ENCODE measurements around the gene KIF6. TPM values are rescaled to one million over a fixed set of nuclear protein-coding genes. Genes with fewer than 3 reads are reported as not detected.
"Not testable (repeated sequence)": the region's sequence is repeated elsewhere in the genome, so short reads cannot be mapped to it uniquely, and the experiment has no call there.

The KIF6 gene
- total and polyA plus RNA-seq, 2 of the 8 experiments (the other 6 are each of a cell fraction or from before 2014, with no cell fraction given), result 0.53 to 0.65 TPM

DNA sequence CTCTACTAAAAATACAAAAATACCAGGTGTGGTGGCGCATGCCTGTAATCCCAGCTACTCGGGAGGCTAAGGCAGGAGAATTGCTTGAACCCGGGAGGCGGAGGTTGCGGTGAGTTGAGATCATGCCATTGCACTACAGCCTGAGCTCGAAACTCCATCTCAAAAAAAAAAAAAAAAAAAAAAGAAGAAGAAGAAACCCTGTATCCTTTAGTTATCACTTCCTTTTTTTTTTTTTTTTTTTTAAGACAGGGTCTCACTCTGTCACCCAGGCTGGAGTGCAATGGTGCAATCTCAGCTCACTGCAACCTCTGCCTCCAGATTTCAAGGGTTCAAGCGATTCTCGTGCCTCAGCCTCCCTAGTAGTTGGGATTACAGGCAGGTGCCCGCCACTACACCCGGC is 438.6 kb downstream of the KIF6 start:
- 90% methylated on average over 8 of the region's 10 CpGs; no CpG with 5 or more reads in 1 of the 2 experiments for WGBS, 2 experiments (ENCODE audit: extremely low coverage in 1 of 2, insufficient coverage in 1 of 2, insufficient read length in 1 of 2, insufficient replicate concordance in 2 of 2, low coverage in 1 of 2, low lambda C conversion rate in 2 of 2, missing lambda C conversion rate in 1 of 2)
- H2BK15ac ChIP-seq (ENCODE audit: low read length); H3K23me2 ChIP-seq (ENCODE audit: low read depth, low read length); H4K5ac ChIP-seq (ENCODE audit: insufficient read length, low read depth, low read length); H3K18ac ChIP-seq (ENCODE audit: extremely low read depth, low read length); H3K36me3 ChIP-seq (ENCODE audit: control insufficient read depth in 2 of 4, insufficient read depth in 4 of 4, low read length in 3 of 4); H3K14ac ChIP-seq (ENCODE audit: insufficient read length); H3K4me3 ChIP-seq (ENCODE audit: extremely low read depth in 1 of 4, insufficient read depth in 2 of 4, low read depth in 3 of 4, low read length in 4 of 4); H3K27me3 ChIP-seq (replicated peaks in 1 of 4; ENCODE audit: control insufficient read depth in 3 of 4, extremely low read depth in 1 of 4, insufficient read depth in 3 of 4, low read length in 3 of 4); H3K79me1 ChIP-seq (ENCODE audit: low read depth, low read length); H2BK5ac ChIP-seq (ENCODE audit: low read depth, low read length); H3K9ac ChIP-seq (replicated peaks in 1 of 4; ENCODE audit: extremely low read depth in 1 of 4, low read depth in 3 of 4, low read length in 3 of 4); H4K20me1 ChIP-seq (replicated peaks in 1 of 2; ENCODE audit: control insufficient read depth in 1 of 2, insufficient read depth in 2 of 2, low read length in 2 of 2); FAIRE-seq; H2AK5ac ChIP-seq (ENCODE audit: low read depth, low read length); H3K4me1 ChIP-seq (replicated peaks in 1 of 4; ENCODE audit: control insufficient read depth in 3 of 4, insufficient read depth in 4 of 4, low read length in 3 of 4); H3K4ac ChIP-seq (replicated peaks; ENCODE audit: insufficient read length, low read depth, low read length); H3K79me2 ChIP-seq (ENCODE audit: control insufficient read depth in 1 of 2, insufficient read depth in 2 of 2, low read length in 2 of 2); H3K56ac ChIP-seq (replicated peaks; ENCODE audit: insufficient read length, low read depth, low read length); H2BK12ac ChIP-seq (ENCODE audit: low read depth, low read length); H3K27ac ChIP-seq (ENCODE audit: low read depth, low read length); H2BK120ac ChIP-seq (replicated peaks; ENCODE audit: low read depth, low read length); DNase-seq (ENCODE audit: low read depth in 1 of 2, low spot score in 2 of 2); H3K9me3 ChIP-seq (ENCODE audit: insufficient read depth in 2 of 2, low read depth in 1 of 2, low read length in 1 of 2); H3K4me2 ChIP-seq (ENCODE audit: insufficient read depth in 1 of 2, low read depth in 2 of 2, low read length in 2 of 2); H2BK20ac ChIP-seq (ENCODE audit: low read length); H3K23ac ChIP-seq (ENCODE audit: insufficient read length); H2AFZ ChIP-seq (ENCODE audit: low read length); H4K8ac ChIP-seq (ENCODE audit: extremely low read depth, insufficient read depth, low read length); H4K91ac ChIP-seq (replicated peaks; ENCODE audit: insufficient read length, low read length): not testable (repeated sequence)
- ChIA-PET POLR2A (ENCODE audit: partially characterized antibody) (interaction anchor here (1.3 kb wide), 1 partner anchor 105 kb away, joined by 3 read pairs; no protein-coding TSS in a partner anchor), CTCF (ENCODE audit: partially characterized antibody) (interaction anchor here (0.7 to 47.4 kb wide), 4 partner anchors 15 to 292 kb away, joined by 3 to 1738 read pairs (median 73); partner anchors contain the start of gene KCNK5)

Data from H1 (cell line).